ENCODE measurements around the gene P2RX1. TPM values are rescaled to one million over a fixed set of nuclear protein-coding genes. Genes with fewer than 3 reads are reported as not detected.

Gene P2RX1
- total and polyA plus RNA-seq, 12 donors: 0.27 to 2.6 (median 0.49) TPM

DNA sequence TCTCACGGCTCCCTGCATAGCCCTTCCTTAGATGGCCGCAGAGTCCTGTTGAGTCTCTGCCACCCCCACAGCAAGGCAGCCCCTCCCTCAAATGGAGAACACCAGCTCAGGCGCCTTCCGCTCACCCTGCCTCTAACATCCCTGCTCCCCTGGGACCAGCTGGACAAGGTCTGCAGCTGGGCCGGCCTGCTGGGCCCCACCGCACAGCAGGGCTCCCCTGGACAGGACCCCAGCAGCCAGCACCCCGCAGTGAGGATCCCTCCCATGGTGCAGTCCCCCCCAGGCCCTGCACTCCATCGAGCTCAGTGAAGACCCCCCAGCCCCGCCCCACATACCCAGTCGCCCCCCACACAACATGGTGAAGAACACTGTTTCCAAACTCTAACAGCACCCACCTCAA is 37.8 kb upstream of the P2RX1 start:
- Histone ChIP-seq H3K27me3 (no peaks in the 10 kb centered on the region), H3K27ac (no peak overlapping the region), H3K4me1 (peaks cover 3 to 18% (median 13%) of the 10 kb centered on the region in 9 donors), H3K36me3 (peaks cover 0 to 18% (median 0%) of the 10 kb centered on the region in 9 donors), H3K4me3 (no peak overlapping the region), H3K9me3 (no peaks in the 10 kb centered on the region)
- WGBS, 2 donors: 94 to 96% methylated on average over 10 of the region's 10 CpGs
- TF ChIP-seq CTCF (IDR thresholded peaks at IDR 0.05): no peak
- intact Hi-C loops (cut with DNase I): loop anchor here in 1 of 10 donors (2.0 kb wide), 1 partner anchor 57 kb away; no protein-coding TSS in a partner anchor
- ATAC-seq (no peak), DNase-seq (no peak)

DNA sequence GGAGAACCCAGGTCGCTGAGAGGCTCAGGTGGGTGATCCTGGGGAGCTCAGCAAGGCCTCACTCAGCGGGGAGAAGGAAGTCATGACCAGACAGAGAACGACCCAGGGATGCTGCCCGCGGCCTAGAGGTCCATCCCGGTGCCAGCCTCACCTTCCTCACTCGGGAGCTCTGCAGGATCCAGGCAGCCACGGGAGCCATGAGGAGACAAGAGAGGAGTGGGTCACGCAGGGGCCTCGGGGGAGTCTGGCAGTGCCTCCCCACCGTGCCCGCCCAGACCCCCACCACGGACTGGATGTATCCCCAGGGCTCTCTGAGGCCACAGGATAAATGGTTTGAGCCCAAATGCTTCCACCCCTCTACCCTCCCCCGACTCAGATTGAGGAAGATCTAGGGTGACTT is 37.3 kb upstream of the P2RX1 start:
- intact Hi-C loops (cut with DNase I): no loop called here
- Histone ChIP-seq H3K4me3 (no peak overlapping the region), H3K27me3 (no peaks in the 10 kb centered on the region), H3K36me3 (peaks cover 0 to 18% (median 0%) of the 10 kb centered on the region in 9 donors), H3K4me1 (peaks cover 3 to 18% (median 13%) of the 10 kb centered on the region in 9 donors), H3K9me3 (no peaks in the 10 kb centered on the region), H3K27ac (no peak overlapping the region)
- ATAC-seq (peak in 1 of 8 donors; percentile 10), DNase-seq (no peak)
- TF ChIP-seq CTCF (IDR thresholded peaks at IDR 0.05): no peak
- 94 to 98% methylated on average over 14 of the region's 14 CpGs for WGBS, 2 donors

DNA sequence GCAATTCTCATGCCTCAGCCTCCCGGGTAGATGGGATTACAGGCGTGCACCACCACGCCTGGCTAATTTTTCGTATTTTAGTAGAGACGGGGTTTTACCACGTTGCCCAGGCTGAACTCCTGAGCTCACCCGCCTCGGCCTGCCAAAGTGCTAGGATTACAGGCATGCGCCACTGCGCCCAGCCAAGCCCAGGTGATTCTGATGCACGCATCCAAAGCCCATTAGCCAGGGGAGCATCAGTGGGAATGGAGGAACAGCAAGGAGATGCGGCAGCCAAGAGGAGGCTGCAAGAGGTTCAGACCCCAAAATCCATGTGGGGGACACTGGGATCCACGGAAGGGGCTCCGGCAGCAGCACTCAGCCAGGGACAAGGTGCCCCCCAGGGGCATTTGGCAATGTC is 35.9 kb upstream of the P2RX1 start:
- intact Hi-C loops (cut with DNase I): no loop called here

DNA sequence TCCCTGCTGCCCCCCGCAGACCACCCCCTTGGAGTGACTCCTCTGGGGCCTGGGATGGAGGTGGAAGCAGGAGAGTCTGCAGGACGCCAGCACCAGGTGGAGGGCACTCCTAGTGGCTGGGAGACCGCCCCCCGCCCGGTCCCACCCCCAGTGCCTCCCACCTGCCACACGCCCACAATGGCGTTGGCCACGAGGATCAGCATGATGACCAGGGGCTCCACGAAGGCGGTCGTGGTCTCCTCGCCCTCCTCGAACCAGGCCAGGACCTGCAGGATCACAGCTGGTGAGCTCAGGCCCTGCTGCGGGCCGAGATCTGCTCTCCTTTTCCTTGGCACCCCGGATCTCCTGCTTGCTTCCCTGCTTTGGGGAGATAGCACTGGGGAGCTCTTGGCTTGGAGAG is 35.2 kb upstream of the P2RX1 start:
- 94 to 95% methylated on average over 16 of the region's 16 CpGs for WGBS, 2 donors
- Histone ChIP-seq H3K4me1 (peaks cover 3 to 18% (median 13%) of the 10 kb centered on the region in 9 donors), H3K27me3 (no peaks in the 10 kb centered on the region), H3K27ac (no peak overlapping the region), H3K9me3 (no peaks in the 10 kb centered on the region), H3K36me3 (peaks cover 0 to 28% (median 0%) of the 10 kb centered on the region in 9 donors), H3K4me3 (no peak overlapping the region)
- DNase-seq: no peak
- TF ChIP-seq CTCF (IDR thresholded peaks at IDR 0.05): no peak
- intact Hi-C loops (cut with DNase I): no loop called here
- no peak for ATAC-seq

More for the DNA sequence above, 35.9 kb upstream of the P2RX1 start:
- ATAC-seq (no peak), DNase-seq (no peak)
- WGBS, 2 donors: 97 to 98% methylated on average over 14 of the region's 14 CpGs
- TF ChIP-seq CTCF (IDR thresholded peaks at IDR 0.05): no peak
- Histone ChIP-seq H3K27me3 (no peaks in the 10 kb centered on the region), H3K4me1 (peaks cover 3 to 18% (median 13%) of the 10 kb centered on the region in 9 donors), H3K36me3 (peaks cover 0 to 20% (median 0%) of the 10 kb centered on the region in 9 donors), H3K4me3 (no peak overlapping the region), H3K9me3 (no peaks in the 10 kb centered on the region), H3K27ac (no peak overlapping the region)
